Stimulated activated CD4-positive, alpha-beta T cell treated with anti-CD3 and anti-CD28 coated beads, Interleukin-4, amount 100 ng/mL, for 24 hours (primary cell): ENCODE results near the gene R3HDM4.
A peak's percentile ranks its signal among the peaks of the same experiment; 100 is the strongest.

ENCODE experiments used
- DNase-seq: peaks from one replicate; pipeline ENCODE4 v3.0.0-alpha.2; 2020

Gene R3HDM4

GRCh38 chr19:947090-947706 lies 34.2 kb upstream of the R3HDM4 start:
- DNase-seq: no peak

- DNase-seq: no peak
These were observed 32.6 kb upstream of the R3HDM4 start for GRCh38 chr19:945401-946252.

GRCh38 chr19:944663-945241 lies 31.7 kb upstream of the R3HDM4 start:
- no peak for DNase-seq

- no peak for DNase-seq
These were observed 31.1 kb upstream of the R3HDM4 start for GRCh38 chr19:944171-944567.

- no peak for DNase-seq
These were observed 30.6 kb upstream of the R3HDM4 start for GRCh38 chr19:943551-944170.

- DNase-seq: no peak
These were observed 29.2 kb upstream of the R3HDM4 start for GRCh38 chr19:942133-942645.

GRCh38 chr19:941292-942132 lies 28.5 kb upstream of the R3HDM4 start:
- DNase-seq: no peak

- DNase-seq: peak; percentile 65
These were observed 27.7 kb upstream of the R3HDM4 start for GRCh38 chr19:940591-941291.

GRCh38 chr19:939922-940321 lies 26.9 kb upstream of the R3HDM4 start:
- no peak for DNase-seq

- no peak for DNase-seq
These were observed 26.4 kb upstream of the R3HDM4 start for GRCh38 chr19:939439-939838.

GRCh38 chr19:938233-938923 lies 25.4 kb upstream of the R3HDM4 start:
- DNase-seq: no peak

GRCh38 chr19:937259-937694 lies 24.3 kb upstream of the R3HDM4 start:
- DNase-seq: peak; percentile 49

GRCh38 chr19:936175-936546 lies 23.1 kb upstream of the R3HDM4 start:
- no peak for DNase-seq

- no peak for DNase-seq
These were observed 22.0 kb upstream of the R3HDM4 start for GRCh38 chr19:934865-935479.

GRCh38 chr19:934197-934840 lies 21.3 kb upstream of the R3HDM4 start:
- no peak for DNase-seq

GRCh38 chr19:933553-933882 lies 20.5 kb upstream of the R3HDM4 start:
- no peak for DNase-seq

GRCh38 chr19:932648-933552 lies 19.9 kb upstream of the R3HDM4 start:
- peak; percentile 19 for DNase-seq

GRCh38 chr19:931860-932647 lies 19.0 kb upstream of the R3HDM4 start:
- no peak for DNase-seq
